NOMO-1 treated with dmso at 0.1 percent for 144 hours (cell line): ENCODE measurements around the gene FGF1.
A peak's percentile ranks its signal among the peaks of the same experiment; 100 is the strongest.

Experiments
- DNase-seq: peaks from one replicate; lab custom pipeline; 2025; ENCODE audit not compliant: unreplicated experiment; lab: John Stamatoyannopoulos, UW

Gene FGF1

GRCh38 chr5:142614054-142614453 lies 71.8 kb downstream of the FGF1 start:
- no peak for DNase-seq

GRCh38 chr5:142613271-142613671 lies 72.6 kb downstream of the FGF1 start:
- no peak for DNase-seq

GRCh38 chr5:142612494-142613270 lies 73.2 kb downstream of the FGF1 start:
- DNase-seq = no peak

GRCh38 chr5:142611154-142611553 lies 74.7 kb downstream of the FGF1 start:
- peak; percentile 10 for DNase-seq

- no peak for DNase-seq
Observed at GRCh38 chr5:142610176-142611001, 75.5 kb downstream of the FGF1 start.

- no peak for DNase-seq
Observed at GRCh38 chr5:142609142-142609541, 76.7 kb downstream of the FGF1 start.

- DNase-seq = no peak
Observed at GRCh38 chr5:142608081-142608480, 77.8 kb downstream of the FGF1 start.

- DNase-seq = no peak
Observed at GRCh38 chr5:142605611-142606010, 80.3 kb downstream of the FGF1 start.

GRCh38 chr5:142602720-142603245 lies 83.1 kb downstream of the FGF1 start:
- DNase-seq = no peak

GRCh38 chr5:142601432-142601831 lies 84.5 kb downstream of the FGF1 start:
- DNase-seq = no peak

- no peak for DNase-seq
Observed at GRCh38 chr5:142600611-142601358, 85.1 kb downstream of the FGF1 start.

GRCh38 chr5:142600092-142600491 lies 85.8 kb downstream of the FGF1 start:
- DNase-seq = no peak

- no peak for DNase-seq
Observed at GRCh38 chr5:142598338-142598700, 87.6 kb downstream of the FGF1 start.

GRCh38 chr5:142597546-142598337 lies 88.1 kb downstream of the FGF1 start:
- peak; percentile 25 for DNase-seq

GRCh38 chr5:142597025-142597424 lies 88.9 kb downstream of the FGF1 start:
- no peak for DNase-seq

GRCh38 chr5:142592365-142592764 lies 93.5 kb downstream of the FGF1 start:
- DNase-seq = no peak

GRCh38 chr5:142590451-142591231 lies 95.2 kb downstream of the FGF1 start:
- DNase-seq = no peak

GRCh38 chr5:142589720-142590119 lies 96.2 kb downstream of the FGF1 start:
- DNase-seq = no peak

- peak; percentile 18 for DNase-seq
Observed at GRCh38 chr5:142587354-142587965, 98.4 kb downstream of the FGF1 start.
